Osteocyte (in vitro differentiated cells): Measurements from ENCODE around the gene TNPO3. TPM values are rescaled to one million over a fixed set of nuclear protein-coding genes. Genes with fewer than 3 reads are reported as not detected.

ENCODE experiments used
- DNase-seq: peaks from one replicate; pipeline ENCODE4 v3.0.0; 2021; ENCODE audit warnings: mixed read lengths; ENCODE audit not compliant: unreplicated experiment; ENCODE audit errors: extremely low spot score
- H3K27ac Mint-ChIP-seq: one replicate; pipeline ENCODE4 v1.8.0; 2021; ENCODE audit warnings: mild to moderate bottlenecking, mixed read lengths; ENCODE audit not compliant: unreplicated experiment
- H3K27me3 Mint-ChIP-seq: one replicate; pipeline ENCODE4 v1.8.0; 2021; ENCODE audit warnings: mixed read lengths; ENCODE audit not compliant: unreplicated experiment
- H3K36me3 Mint-ChIP-seq: one replicate; pipeline ENCODE4 v1.8.0; 2021; ENCODE audit warnings: mixed read lengths; ENCODE audit not compliant: unreplicated experiment
- H3K4me1 Mint-ChIP-seq: one replicate; pipeline ENCODE4 v1.8.0; 2021; ENCODE audit warnings: mixed read lengths; ENCODE audit not compliant: unreplicated experiment
- H3K4me3 Mint-ChIP-seq: one replicate; pipeline ENCODE4 v1.8.0; 2021; ENCODE audit warnings: mild to moderate bottlenecking, moderate library complexity, mixed read lengths; ENCODE audit not compliant: unreplicated experiment
- H3K9me3 Mint-ChIP-seq: one replicate; pipeline ENCODE4 v1.8.0; 2021; ENCODE audit warnings: mixed read lengths; ENCODE audit not compliant: unreplicated experiment
- total RNA-seq: library from RNA; stranded (reverse); gene quantifications from 2 replicates; pipeline ENCODE4 v1.2.1, GENCODE V29; 2021
- TF ChIP-seq, protein P1 (sequence below): fragments of 200-600 bp; sonication (generic); IDR thresholded peaks from 2 replicates; pipeline ENCODE4 v1.5.0; 2021; ENCODE audit warnings: antibody characterized with exemption, mild to moderate bottlenecking, moderate library complexity

TNPO3 gene
- total RNA-seq, 1 donor from 2014 or later, result 46.0 TPM

DNA sequence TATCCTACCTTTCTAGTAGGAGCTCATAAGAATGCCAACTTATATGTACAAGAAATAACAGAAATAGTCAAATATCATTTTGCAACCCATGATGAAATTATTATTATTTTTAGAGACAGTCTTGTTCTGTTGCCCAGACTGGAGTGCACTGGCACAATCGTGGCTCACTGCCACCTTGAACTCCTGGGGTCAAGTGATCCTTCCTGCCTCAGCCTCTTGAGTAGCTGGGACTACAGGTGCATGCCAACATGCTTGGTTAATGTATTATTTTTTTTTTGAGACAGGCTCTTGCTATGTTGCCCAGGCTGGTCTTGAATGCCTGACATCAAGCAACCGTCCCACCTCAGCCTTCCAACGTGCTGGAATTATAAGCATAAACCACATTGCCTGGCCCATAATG lies 44.8 kb downstream of the TNPO3 start:
- no peak overlapping the region for H3K4me3 Mint-ChIP-seq
- H3K9me3 Mint-ChIP-seq, result no peaks in the 10 kb centered on the region
- H3K27me3 Mint-ChIP-seq, result no peaks in the 10 kb centered on the region
- DNase-seq, result no peak
- H3K4me1 Mint-ChIP-seq, result no peaks in the 10 kb centered on the region
- H3K27ac Mint-ChIP-seq, result no peak overlapping the region
- H3K36me3 Mint-ChIP-seq, result peaks cover 34% of the 10 kb centered on the region
- TF ChIP-seq, protein P1, sequence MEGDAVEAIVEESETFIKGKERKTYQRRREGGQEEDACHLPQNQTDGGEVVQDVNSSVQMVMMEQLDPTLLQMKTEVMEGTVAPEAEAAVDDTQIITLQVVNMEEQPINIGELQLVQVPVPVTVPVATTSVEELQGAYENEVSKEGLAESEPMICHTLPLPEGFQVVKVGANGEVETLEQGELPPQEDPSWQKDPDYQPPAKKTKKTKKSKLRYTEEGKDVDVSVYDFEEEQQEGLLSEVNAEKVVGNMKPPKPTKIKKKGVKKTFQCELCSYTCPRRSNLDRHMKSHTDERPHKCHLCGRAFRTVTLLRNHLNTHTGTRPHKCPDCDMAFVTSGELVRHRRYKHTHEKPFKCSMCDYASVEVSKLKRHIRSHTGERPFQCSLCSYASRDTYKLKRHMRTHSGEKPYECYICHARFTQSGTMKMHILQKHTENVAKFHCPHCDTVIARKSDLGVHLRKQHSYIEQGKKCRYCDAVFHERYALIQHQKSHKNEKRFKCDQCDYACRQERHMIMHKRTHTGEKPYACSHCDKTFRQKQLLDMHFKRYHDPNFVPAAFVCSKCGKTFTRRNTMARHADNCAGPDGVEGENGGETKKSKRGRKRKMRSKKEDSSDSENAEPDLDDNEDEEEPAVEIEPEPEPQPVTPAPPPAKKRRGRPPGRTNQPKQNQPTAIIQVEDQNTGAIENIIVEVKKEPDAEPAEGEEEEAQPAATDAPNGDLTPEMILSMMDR, result no peak

DNA sequence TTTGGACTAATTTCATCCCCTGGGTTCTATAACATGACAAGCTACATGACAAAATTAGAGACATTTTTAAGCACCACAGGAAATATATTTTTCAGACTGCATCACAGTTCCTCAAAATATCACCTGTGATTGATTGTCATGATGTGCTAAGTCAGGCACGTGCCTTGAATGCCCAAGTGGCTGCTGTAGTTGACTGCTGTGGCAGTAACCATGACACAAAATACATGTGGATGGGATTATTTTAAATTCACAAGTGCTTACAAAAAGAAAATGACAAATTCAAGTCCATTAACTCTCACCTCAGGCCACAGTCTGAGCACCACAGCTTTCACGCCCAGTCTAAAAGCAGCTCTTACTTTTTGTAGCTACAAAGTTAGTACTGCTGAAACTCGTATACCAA lies 45.5 kb downstream of the TNPO3 start:
- no peaks in the 10 kb centered on the region for H3K9me3 Mint-ChIP-seq
- TF ChIP-seq, protein P1, result no peak
- H3K27me3 Mint-ChIP-seq, result no peaks in the 10 kb centered on the region
- no peak overlapping the region for H3K27ac Mint-ChIP-seq
- peaks cover 30% of the 10 kb centered on the region for H3K36me3 Mint-ChIP-seq
- H3K4me3 Mint-ChIP-seq, result no peak overlapping the region
- no peaks in the 10 kb centered on the region for H3K4me1 Mint-ChIP-seq
- DNase-seq, result no peak

DNA sequence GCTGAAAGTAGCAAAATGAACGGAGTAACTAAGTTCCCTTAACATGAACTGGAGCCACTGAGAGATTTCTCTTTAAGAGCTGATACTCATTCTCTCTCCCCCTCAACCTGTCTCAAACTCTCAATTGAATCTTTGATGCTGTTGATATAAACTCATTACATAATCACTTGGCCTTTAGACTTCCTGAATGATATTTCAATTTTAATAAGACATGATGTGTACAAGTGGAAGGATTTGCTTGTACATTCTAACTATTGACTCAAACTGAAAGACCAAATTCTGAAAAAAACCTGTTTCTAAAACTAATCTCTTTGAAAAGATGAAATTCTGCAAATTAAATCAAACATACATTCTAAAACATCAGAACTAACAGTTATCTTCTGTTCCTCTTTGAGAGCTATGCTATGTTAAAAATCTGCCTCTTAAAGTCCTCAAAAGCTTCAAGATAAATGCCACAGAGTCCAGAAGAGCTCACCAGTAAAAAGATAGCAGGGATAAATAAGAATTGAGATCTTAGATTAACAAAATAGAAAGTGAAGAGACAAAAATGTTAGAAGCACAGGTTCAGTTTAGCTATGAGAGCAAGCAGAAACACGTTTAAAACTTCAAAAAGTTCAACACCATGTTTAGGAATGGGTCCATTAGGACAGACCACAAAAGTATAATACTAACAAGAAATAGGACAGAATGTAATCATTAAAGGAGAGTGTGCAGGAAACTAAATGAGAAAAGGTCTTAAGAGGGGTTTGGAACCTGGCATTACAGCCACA lies 46.1 kb downstream of the TNPO3 start:
- no peaks in the 10 kb centered on the region for H3K27me3 Mint-ChIP-seq
- no peak overlapping the region for H3K27ac Mint-ChIP-seq
- H3K9me3 Mint-ChIP-seq, result no peaks in the 10 kb centered on the region
- H3K4me1 Mint-ChIP-seq, result no peaks in the 10 kb centered on the region
- DNase-seq, result no peak
- TF ChIP-seq, protein P1, result no peak
- H3K4me3 Mint-ChIP-seq, result no peak overlapping the region
- peaks cover 29% of the 10 kb centered on the region for H3K36me3 Mint-ChIP-seq

DNA sequence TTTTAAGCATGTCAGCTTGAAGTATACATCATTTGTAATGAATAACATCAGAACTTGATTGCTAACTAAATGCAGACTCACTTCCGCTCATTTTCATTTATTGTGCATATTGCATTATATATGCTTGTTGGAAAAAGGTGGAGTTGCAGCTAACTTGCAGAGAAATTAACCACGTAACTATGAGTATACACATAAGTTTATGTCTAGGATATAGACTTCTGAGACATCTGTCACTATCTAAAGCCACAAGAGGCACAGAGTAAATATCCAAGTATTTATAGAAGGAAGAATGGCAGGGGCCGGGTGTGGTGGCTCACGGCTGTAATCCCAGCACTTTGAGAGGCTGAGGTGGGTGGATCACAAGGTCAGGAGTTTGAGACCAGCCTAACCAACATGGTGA lies 47.3 kb downstream of the TNPO3 start:
- Mint-ChIP-seq H3K27me3 (no peaks in the 10 kb centered on the region), H3K4me3 (no peak overlapping the region), H3K4me1 (no peaks in the 10 kb centered on the region), H3K9me3 (no peaks in the 10 kb centered on the region), H3K27ac (no peak overlapping the region), H3K36me3 (peaks cover 25% of the 10 kb centered on the region)
- TF ChIP-seq, protein P1, result no peak
- no peak for DNase-seq

DNA sequence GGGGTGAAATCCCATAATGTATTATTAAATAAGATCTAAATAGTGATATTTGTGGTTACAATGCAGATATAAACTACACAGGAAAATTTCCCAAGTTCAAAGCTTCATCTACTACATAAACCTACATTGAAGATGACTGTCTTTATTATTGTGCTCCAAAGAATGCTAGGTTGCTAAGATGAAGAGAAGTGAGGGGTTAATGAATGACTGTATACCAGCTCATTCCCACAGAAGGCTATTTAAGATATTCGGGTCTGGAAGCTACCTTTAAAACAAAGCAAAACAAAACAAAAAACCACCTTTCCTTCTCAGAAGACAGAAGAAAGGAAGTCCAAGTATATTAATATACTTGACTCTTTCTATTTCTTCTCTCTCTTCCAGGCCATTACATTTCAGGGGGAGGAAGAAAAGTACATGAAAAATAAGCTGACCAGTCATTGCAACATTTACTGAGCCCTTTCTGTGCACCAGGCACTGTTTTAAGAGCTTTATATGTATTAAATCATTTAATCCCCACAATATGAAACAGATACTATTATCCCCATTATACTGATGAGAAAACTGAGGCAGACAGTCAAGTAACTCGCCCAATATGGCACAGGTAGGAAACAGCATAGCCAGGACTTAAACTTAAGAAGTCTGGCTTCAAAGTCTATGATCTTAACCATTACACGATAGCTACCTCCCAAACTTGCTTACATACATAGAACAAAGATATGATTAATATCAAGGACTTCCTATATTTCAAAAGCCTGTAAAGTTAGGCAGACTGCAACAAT lies 48.1 kb downstream of the TNPO3 start:
- H3K27ac Mint-ChIP-seq, result no peak overlapping the region

More for the DNA sequence above, 48.1 kb downstream of the TNPO3 start:
- Mint-ChIP-seq H3K4me1 (no peaks in the 10 kb centered on the region), H3K36me3 (peaks cover 31% of the 10 kb centered on the region), H3K9me3 (no peaks in the 10 kb centered on the region), H3K27me3 (no peaks in the 10 kb centered on the region), H3K4me3 (no peak overlapping the region)
- TF ChIP-seq, protein P1, result no peak
- no peak for DNase-seq
